AG09309 (cell line): Measurements from ENCODE around the gene GRK3.
A peak's percentile ranks its signal among the peaks of the same experiment; 100 is the strongest.

ENCODE experiments used
- DNase-seq: peaks from one replicate; pipeline ENCODE4 v3.0.0-alpha.2; 2010; ENCODE audit warnings: low read depth
- H3K4me3 ChIP-seq: 2 replicates; pipeline ENCODE4 v1.5.1; 2011; ENCODE audit warnings: mild to moderate bottlenecking, low read depth, low read length, moderate library complexity; ENCODE audit not compliant: control insufficient read depth
- TF ChIP-seq, protein P1 (sequence below): IDR thresholded peaks from 2 replicates; pipeline ENCODE4 v1.5.1; 2011; ENCODE audit warnings: mild to moderate bottlenecking, low read depth, low read length, inconsistent platforms; ENCODE audit not compliant: insufficient read depth, control insufficient read depth; ENCODE audit errors: missing control alignments

Gene GRK3

DNA sequence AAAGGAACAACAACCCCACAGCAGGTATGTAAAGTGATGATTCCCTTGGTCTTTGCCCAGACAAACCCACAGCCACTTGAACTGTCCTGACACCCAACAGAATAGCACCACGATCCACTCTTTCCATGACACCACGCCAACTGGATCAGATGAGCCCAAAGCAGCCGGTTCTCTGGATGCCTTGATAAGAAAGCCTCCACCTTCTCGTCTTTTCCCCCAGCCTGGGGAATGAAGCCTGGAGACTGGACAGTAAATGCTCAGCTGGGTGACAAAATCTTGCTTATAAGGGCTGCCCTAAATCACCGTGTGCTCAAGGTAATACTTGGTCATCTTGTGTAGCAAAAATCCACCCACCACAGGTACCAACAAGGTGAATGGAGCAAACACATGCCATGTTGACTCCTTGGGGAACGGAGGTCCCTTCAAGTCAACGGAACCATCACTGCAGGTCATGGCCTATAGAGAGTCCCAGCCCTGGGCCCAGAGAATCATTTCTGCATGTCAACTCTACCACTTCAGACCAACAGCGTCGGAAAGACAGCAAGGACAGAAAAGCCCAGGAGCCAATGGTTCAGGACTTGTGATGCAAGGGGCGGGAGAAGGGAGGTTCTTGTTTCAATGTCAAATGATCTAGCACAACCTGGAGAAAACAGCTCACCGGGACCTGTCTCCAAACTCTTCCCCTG is 175.3 kb downstream of the GRK3 start:
- no peak overlapping the region for H3K4me3 ChIP-seq
- no peak for DNase-seq
- TF ChIP-seq, protein P1, sequence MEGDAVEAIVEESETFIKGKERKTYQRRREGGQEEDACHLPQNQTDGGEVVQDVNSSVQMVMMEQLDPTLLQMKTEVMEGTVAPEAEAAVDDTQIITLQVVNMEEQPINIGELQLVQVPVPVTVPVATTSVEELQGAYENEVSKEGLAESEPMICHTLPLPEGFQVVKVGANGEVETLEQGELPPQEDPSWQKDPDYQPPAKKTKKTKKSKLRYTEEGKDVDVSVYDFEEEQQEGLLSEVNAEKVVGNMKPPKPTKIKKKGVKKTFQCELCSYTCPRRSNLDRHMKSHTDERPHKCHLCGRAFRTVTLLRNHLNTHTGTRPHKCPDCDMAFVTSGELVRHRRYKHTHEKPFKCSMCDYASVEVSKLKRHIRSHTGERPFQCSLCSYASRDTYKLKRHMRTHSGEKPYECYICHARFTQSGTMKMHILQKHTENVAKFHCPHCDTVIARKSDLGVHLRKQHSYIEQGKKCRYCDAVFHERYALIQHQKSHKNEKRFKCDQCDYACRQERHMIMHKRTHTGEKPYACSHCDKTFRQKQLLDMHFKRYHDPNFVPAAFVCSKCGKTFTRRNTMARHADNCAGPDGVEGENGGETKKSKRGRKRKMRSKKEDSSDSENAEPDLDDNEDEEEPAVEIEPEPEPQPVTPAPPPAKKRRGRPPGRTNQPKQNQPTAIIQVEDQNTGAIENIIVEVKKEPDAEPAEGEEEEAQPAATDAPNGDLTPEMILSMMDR: no peak

DNA sequence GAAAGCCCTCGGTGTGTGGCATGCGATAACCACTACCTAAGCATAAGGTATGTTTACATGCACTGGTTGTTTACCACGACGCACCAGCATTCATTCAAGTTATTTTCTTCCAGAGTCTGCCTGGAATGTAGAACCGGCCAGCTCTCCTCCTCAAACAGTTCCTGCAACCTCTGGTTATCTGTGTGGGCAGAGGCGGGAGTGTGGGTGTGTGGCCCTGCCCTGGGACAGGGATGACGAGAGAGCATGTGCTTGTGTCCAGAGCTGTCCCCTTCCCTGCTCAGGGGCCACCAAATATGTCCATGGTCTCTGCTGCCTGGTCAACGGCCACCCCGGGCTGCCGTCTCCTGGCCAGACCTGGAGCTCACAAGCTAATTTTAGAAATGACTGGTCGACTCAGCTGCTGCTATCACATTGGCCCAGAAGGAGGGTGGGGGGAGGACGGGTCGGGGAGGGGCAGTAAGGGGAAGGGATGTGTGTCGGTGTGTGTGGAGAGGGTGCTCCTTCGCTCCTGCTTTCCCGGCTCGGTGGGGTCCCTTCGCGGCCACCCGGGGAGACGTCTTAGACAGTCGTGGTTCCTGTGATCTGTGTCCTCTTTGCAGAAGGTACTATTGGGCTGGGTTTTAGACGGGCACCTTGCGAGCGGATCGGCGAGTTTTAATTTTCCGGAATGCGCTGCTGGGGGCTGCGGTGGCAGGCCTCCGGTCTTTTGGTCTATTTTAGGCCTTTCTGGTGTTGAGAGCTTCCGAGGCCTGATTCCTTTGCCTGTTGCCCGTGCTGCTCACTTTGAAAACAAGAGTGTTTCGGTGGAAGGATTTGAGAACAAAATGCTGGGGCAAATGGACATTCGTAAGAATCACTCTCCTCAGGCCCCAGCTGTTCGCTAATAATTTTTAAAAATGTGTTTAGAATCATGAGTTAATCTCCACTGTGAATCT is 177.5 kb downstream of the GRK3 start, which contains the start of gene MYO18B:
MYO18B (plus strand) TSS at position 497 of the 935 bp plus-strand sequence. CDS start 18,905 bp downstream, outside the sequence.
- TF ChIP-seq, protein P1: no peak
- no peak within 1 kb of the TSS for H3K4me3 ChIP-seq
- DNase-seq: no peak

DNA sequence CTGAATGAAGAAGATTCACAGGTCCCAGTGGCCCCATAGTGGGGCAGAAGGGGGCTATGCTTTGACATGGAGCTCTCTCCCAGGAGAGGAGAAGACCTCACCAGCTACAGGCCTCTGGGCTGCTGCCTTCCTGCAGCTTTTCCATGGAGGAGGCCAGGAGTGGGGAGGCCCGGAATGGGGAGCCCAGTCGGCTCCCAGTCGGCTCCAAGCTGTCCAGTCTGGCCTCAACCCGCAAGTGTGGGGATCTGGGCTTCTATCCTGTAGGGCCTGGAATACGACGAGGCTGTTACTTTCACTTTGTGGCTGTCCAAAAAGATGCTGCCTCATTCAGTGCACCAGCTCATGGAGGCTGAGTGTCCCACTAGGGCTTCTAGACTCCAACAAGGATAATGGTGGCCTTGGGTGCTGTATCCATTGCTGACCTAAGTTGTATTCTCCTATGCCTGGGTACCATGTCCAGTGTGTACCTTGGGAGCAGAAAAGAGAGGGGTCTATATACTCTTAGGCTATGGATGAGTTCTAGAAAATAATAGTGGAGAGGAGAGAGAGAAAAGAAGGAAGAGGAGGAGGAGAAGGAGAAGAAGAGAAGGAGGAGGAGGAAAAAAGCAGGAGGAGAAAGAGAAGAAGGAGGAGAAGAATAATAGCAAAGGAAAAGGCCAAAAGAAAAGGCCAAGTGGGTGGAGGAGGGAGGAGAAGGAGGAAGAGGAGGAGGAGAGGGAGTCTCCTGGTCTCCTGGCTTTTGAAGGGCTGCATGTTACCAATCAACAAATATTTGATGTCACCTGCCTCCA is 178.6 kb downstream of the GRK3 start:
- no peak overlapping the region for H3K4me3 ChIP-seq
- no peak for DNase-seq
- TF ChIP-seq, protein P1: no peak

DNA sequence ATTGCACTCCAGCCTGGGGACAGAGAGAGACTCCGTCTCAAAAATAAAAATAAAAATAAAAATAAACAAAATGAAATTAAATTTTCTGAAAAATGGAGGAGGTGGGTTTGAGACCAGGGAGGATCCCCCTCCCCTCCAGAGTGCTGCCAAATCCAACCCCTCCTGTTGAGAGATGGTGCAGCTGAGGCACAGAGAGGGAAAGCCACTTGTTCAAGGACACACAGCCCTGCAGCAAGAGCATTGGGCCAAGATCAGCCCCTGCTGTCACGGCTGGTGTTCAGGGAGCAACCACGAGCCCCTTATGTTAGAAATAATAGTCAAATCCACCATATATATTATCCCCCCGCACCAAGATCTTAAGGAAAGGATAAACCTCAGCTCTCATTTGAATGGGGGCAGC is 180.2 kb downstream of the GRK3 start:
- no peak overlapping the region for H3K4me3 ChIP-seq
- TF ChIP-seq, protein P1: no peak
- DNase-seq: no peak

DNA sequence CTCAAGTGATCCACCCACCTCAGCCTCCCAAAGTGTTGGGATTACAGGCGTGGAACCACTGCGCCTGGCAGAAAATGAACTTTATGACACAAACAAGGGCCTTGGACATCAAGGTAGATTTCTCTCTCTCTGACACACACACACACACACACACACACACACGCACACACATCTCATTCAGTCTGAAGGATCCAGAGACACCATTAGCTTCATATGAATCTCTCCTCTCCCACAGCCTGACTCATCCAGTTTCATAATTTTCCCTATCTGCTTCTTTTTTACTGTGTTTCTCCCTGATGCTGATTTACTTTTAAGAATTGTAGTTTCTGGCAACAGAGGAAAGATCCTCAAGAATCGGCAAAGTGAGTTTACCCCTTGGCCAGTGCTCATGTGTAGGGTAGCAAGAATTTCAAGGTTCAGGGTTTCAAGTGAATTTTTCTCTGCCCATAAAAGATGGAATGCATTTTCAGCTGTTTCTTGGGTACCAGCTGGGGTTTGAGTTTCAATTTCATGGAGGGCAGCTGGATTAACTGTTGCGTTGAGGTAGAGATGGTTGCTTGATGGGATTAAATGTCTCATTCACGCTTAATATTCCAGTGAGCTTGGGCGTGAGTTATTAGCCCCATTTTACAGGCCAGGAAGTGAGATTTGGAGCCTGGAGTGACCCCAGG is 181.0 kb downstream of the GRK3 start:
- TF ChIP-seq, protein P1: no peak
- H3K4me3 ChIP-seq: no peak overlapping the region
- peak; percentile 84 for DNase-seq

DNA sequence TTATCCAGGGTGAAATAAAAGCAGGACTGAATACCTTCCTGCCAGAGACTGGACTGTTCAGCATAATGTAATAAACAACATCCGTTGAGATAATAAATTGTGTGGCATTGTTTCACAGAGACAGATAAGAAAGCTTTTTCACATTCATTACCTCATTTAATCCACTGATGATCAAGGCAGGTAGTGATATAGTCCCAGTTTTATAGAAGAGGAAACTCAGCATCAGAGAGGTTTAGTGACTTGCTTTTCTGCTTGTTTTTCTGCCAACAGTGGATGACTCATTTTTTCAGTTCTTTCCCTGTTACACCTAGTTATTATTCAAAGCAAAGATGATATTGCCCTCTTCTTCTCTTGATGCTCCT is 181.5 kb downstream of the GRK3 start:
- peak; percentile 42 for DNase-seq
- TF ChIP-seq, protein P1: no peak

More for the DNA sequence above, 181.5 kb downstream of the GRK3 start:
- H3K4me3 ChIP-seq: no peak overlapping the region
